ENCODE measurements around the gene ZFC3H1.

GRCh38 chr12:71605039-71605438 is 58.6 kb downstream of the ZFC3H1 start:
- TF ChIP-seq CTCF (conservative IDR thresholded peaks at IDR 0.05), result no peak
- TF ChIP-seq EZH2 (IDR thresholded peaks at IDR 0.05; ENCODE audit: low read depth), result no peak
